GM18907 (cell line): ENCODE measurements around the gene CNOT6.
"Not testable (repeated sequence)": the region's sequence is repeated elsewhere in the genome, so short reads cannot be mapped to it uniquely, and the experiment has no call there.

Experiments used
- ATAC-seq: cut with Tn5 transposase; IDR thresholded peaks from one replicate; pipeline ENCODE4 v1.9.1; 2021; ENCODE audit warnings: mild to moderate bottlenecking, moderate library complexity; ENCODE audit not compliant: unreplicated experiment

Gene CNOT6

GRCh38 chr5:180470966-180471582 lies 23.1 kb upstream of the CNOT6 start:
- peak; percentile 70 for ATAC-seq

- no peak for ATAC-seq
These were observed 22.3 kb upstream of the CNOT6 start for GRCh38 chr5:180471866-180472265.

GRCh38 chr5:180472269-180472668 lies 21.9 kb upstream of the CNOT6 start:
- ATAC-seq: no peak

- ATAC-seq: not testable (repeated sequence)
These were observed 20.8 kb upstream of the CNOT6 start for GRCh38 chr5:180473386-180473785.

GRCh38 chr5:180474569-180474968 lies 19.6 kb upstream of the CNOT6 start:
- ATAC-seq: no peak

- not testable (repeated sequence) for ATAC-seq
These were observed 18.1 kb upstream of the CNOT6 start for GRCh38 chr5:180475969-180476524.

GRCh38 chr5:180484813-180485212 lies 9.4 kb upstream of the CNOT6 start:
- no peak for ATAC-seq

- ATAC-seq: no peak
These were observed 7.5 kb upstream of the CNOT6 start for GRCh38 chr5:180486636-180487149.

- ATAC-seq: no peak
These were observed 6.6 kb upstream of the CNOT6 start for GRCh38 chr5:180487556-180487955.

GRCh38 chr5:180491496-180491895 lies 2.7 kb upstream of the CNOT6 start:
- ATAC-seq: no peak

GRCh38 chr5:180492226-180492903 lies 1.8 kb upstream of the CNOT6 start:
- ATAC-seq: no peak

- peak; percentile 38 for ATAC-seq
These were observed 467 bp downstream of the CNOT6 start for GRCh38 chr5:180494510-180495181.

GRCh38 chr5:180495292-180495691 lies 1.1 kb downstream of the CNOT6 start:
- no peak for ATAC-seq

- no peak for ATAC-seq
These were observed 2.0 kb downstream of the CNOT6 start for GRCh38 chr5:180495991-180496741.

- not testable (repeated sequence) for ATAC-seq
These were observed 2.6 kb downstream of the CNOT6 start for GRCh38 chr5:180496806-180497205.

GRCh38 chr5:180497865-180498264 lies 3.7 kb downstream of the CNOT6 start:
- ATAC-seq: not testable (repeated sequence)

- no peak for ATAC-seq
These were observed 4.2 kb downstream of the CNOT6 start for GRCh38 chr5:180498378-180498777.

GRCh38 chr5:180499684-180500083 lies 5.5 kb downstream of the CNOT6 start:
- ATAC-seq: no peak

GRCh38 chr5:180500300-180500699 lies 6.1 kb downstream of the CNOT6 start:
- not testable (repeated sequence) for ATAC-seq

- no peak for ATAC-seq
These were observed 13.5 kb downstream of the CNOT6 start for GRCh38 chr5:180507661-180508060.

GRCh38 chr5:180515294-180515693 lies 21.1 kb downstream of the CNOT6 start:
- no peak for ATAC-seq
